NCI-H345 treated with DMSO at 0.1 percent for 48 hours (cell line): ENCODE data around the gene UVSSA.
"Not testable (repeated sequence)": the region's sequence is repeated elsewhere in the genome, so short reads cannot be mapped to it uniquely, and the experiment has no call there.

Experiments
- DNase-seq: peaks from one replicate; lab custom pipeline; 2025; ENCODE audit not compliant: unreplicated experiment; lab: John Stamatoyannopoulos, UW

The UVSSA gene

GRCh38 chr4:1360423-1361283 lies 13.6 kb downstream of the UVSSA start:
- DNase-seq = no peak

- DNase-seq = no peak
These were observed 14.4 kb downstream of the UVSSA start for GRCh38 chr4:1361431-1361830.

- DNase-seq = no peak
These were observed 15.0 kb downstream of the UVSSA start for GRCh38 chr4:1362046-1362445.

- no peak for DNase-seq
These were observed 15.5 kb downstream of the UVSSA start for GRCh38 chr4:1362521-1362920.

GRCh38 chr4:1363513-1363912 lies 16.5 kb downstream of the UVSSA start:
- DNase-seq = no peak

- DNase-seq = no peak
These were observed 17.2 kb downstream of the UVSSA start for GRCh38 chr4:1364217-1364616.

GRCh38 chr4:1364748-1365147 lies 17.7 kb downstream of the UVSSA start:
- DNase-seq = no peak

GRCh38 chr4:1365271-1366178 lies 18.5 kb downstream of the UVSSA start:
- no peak for DNase-seq

- no peak for DNase-seq
These were observed 19.6 kb downstream of the UVSSA start for GRCh38 chr4:1366371-1367229.

- DNase-seq = no peak
These were observed 20.4 kb downstream of the UVSSA start for GRCh38 chr4:1367230-1367935.

GRCh38 chr4:1367936-1368289 lies 20.9 kb downstream of the UVSSA start:
- no peak for DNase-seq

GRCh38 chr4:1368421-1369090 lies 21.5 kb downstream of the UVSSA start:
- DNase-seq = no peak

- no peak for DNase-seq
These were observed 22.1 kb downstream of the UVSSA start for GRCh38 chr4:1369091-1369450.

GRCh38 chr4:1369479-1370079 lies 22.6 kb downstream of the UVSSA start:
- no peak for DNase-seq

- no peak for DNase-seq
These were observed 23.5 kb downstream of the UVSSA start for GRCh38 chr4:1370321-1371124.

- no peak for DNase-seq
These were observed 24.5 kb downstream of the UVSSA start for GRCh38 chr4:1371176-1372165.

- not testable (repeated sequence) for DNase-seq
These were observed 25.6 kb downstream of the UVSSA start for GRCh38 chr4:1372576-1372975.
